Naive B cell (primary cell): ENCODE measurements around the gene AXIN2. TPM values are rescaled to one million over a fixed set of nuclear protein-coding genes. Genes with fewer than 3 reads are reported as not detected.

Experiments used
- ATAC-seq, 2 donors: fragments of 150-1000 bp; cut with Tn5 transposase; 2 replicates each; pipeline ENCODE4 v1.10.0; 2021; ENCODE audit warnings: low read depth in 2 of 2, mild to moderate bottlenecking in 2 of 2, moderate library complexity in 2 of 2
- DNase-seq: peaks from one replicate; pipeline ENCODE4 v3.0.0; 2022
- H3K27ac Mint-ChIP-seq, 6 donors: one replicate each; pipeline ENCODE4 v1.8.0; 2020 to 2022; ENCODE audit warnings: mild to moderate bottlenecking in 6 of 6, mixed read lengths in 6 of 6, moderate library complexity in 5 of 6, inconsistent platforms in 2 of 6
- H3K27me3 Mint-ChIP-seq, 3 donors: one replicate each; pipeline ENCODE4 v1.8.0; 2021 to 2022; ENCODE audit warnings: mixed read lengths in 3 of 3, mild to moderate bottlenecking in 1 of 3
- H3K36me3 Mint-ChIP-seq, 2 donors: one replicate each; pipeline ENCODE4 v1.8.0; 2020 to 2022; ENCODE audit warnings: mixed read lengths in 2 of 2, inconsistent platforms in 1 of 2, mild to moderate bottlenecking in 1 of 2
- H3K4me1 Mint-ChIP-seq, 3 donors: one replicate each; pipeline ENCODE4 v1.8.0; 2020 to 2022; ENCODE audit warnings: mixed read lengths in 3 of 3, inconsistent platforms in 1 of 3, mild to moderate bottlenecking in 1 of 3, moderate library complexity in 1 of 3
- H3K4me3 Mint-ChIP-seq, 8 donors: one replicate each; pipeline ENCODE4 v1.8.0; 2020 to 2022; ENCODE audit warnings: mild to moderate bottlenecking in 8 of 8, mixed read lengths in 8 of 8, moderate library complexity in 8 of 8, inconsistent platforms in 2 of 8
- H3K9me3 Mint-ChIP-seq, 7 donors: one replicate each; pipeline ENCODE4 v1.8.0; 2020 to 2022; ENCODE audit warnings: mixed read lengths in 7 of 7, mild to moderate bottlenecking in 5 of 7, inconsistent platforms in 2 of 7, moderate library complexity in 1 of 7
- polyA plus RNA-seq, 6 donors: library from polyadenylated mRNA; unstranded; fragments of 300-500 nt; fragmentation: Illumina TruSeq; gene quantifications; one replicate each; pipeline ENCODE4 v1.2.3, GENCODE V29; 2021; ENCODE audit warnings: low read depth in 6 of 6

Gene AXIN2
- polyA plus RNA-seq, 6 donors from 2014 or later: 0.08 to 4.7 (median 0.69) TPM; not detected in 3

- H3K27ac Mint-ChIP-seq: no peak overlapping the region
- H3K9me3 Mint-ChIP-seq: no peaks in the 10 kb centered on the region
- H3K36me3 Mint-ChIP-seq: no peaks in the 10 kb centered on the region
- no peak for DNase-seq
- no peak for ATAC-seq
- peaks cover 10 to 20% (median 11%) of the 10 kb centered on the region in 3 donors for H3K4me1 Mint-ChIP-seq
- peaks cover 0 to 35% (median 29%) of the 10 kb centered on the region in 3 donors for H3K27me3 Mint-ChIP-seq
- H3K4me3 Mint-ChIP-seq: peak overlapping the region in 2 of 8 donors; percentile 27 to 37
These were observed 31.8 kb upstream of the AXIN2 start for GRCh38 chr17:65593092-65593854.

GRCh38 chr17:65592125-65592965 lies 30.9 kb upstream of the AXIN2 start:
- H3K27me3 Mint-ChIP-seq: peaks cover 0 to 36% (median 29%) of the 10 kb centered on the region in 3 donors
- peaks cover 10 to 20% (median 11%) of the 10 kb centered on the region in 3 donors for H3K4me1 Mint-ChIP-seq
- H3K36me3 Mint-ChIP-seq: no peaks in the 10 kb centered on the region
- H3K9me3 Mint-ChIP-seq: no peaks in the 10 kb centered on the region
- no peak for ATAC-seq
- no peak for DNase-seq
- no peak overlapping the region for H3K4me3 Mint-ChIP-seq
- H3K27ac Mint-ChIP-seq: no peak overlapping the region

DNA sequence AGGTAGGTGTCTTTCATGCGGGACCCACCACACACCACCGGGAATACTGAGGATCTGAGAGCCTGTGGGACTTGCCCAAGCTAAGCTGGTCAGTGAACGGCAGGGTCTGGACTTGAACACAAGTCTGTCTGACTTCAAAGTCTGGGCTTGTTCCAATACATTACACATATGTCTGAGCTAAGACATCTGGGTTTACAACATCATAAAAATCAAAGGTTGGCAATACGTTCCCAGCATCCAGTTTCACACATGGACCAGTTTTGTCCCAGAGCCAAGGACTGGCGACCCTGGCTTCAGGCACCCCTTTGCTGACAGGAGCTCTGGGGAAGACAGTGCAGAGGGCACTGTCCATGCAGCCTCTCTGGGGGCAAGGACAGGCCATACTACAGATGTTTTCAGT lies 27.9 kb upstream of the AXIN2 start:
- DNase-seq (no peak), ATAC-seq (no peak)
- peaks cover 0 to 4% (median 0%) of the 10 kb centered on the region in 7 donors for H3K9me3 Mint-ChIP-seq
- no peaks in the 10 kb centered on the region for H3K36me3 Mint-ChIP-seq
- peaks cover 7 to 22% (median 10%) of the 10 kb centered on the region in 3 donors for H3K4me1 Mint-ChIP-seq
- H3K4me3 Mint-ChIP-seq: no peak overlapping the region
- H3K27ac Mint-ChIP-seq: no peak overlapping the region
- peaks cover 0 to 35% (median 32%) of the 10 kb centered on the region in 3 donors for H3K27me3 Mint-ChIP-seq

DNA sequence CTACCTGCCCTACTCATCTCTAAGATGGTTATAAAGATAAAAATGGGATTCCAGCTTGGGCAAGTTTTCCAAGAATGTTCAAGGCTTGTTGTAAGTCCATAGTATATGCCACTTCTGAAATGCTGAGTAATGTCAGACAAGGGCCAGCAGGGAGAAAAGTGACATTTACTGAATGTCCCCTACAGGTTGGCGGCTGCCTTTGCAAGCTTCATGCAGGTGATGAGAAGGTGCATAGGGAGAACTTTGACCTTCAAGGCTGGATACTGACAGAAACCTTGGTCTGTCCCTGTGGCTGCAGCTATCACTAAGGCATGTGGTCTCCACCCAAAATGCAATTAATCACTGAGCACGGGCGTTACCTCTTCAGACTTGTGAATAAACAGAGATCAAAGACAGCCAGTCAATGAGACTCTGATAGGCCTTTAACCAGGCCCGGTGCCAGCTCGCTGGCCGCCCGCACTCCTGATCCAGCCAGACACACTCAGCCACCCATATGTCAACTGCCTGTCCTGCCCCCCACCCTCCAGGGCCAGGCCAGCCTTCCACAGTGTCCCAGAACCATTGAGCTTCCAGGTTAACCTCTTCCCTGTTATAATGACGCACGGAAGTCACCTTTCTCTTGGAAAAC lies 26.8 kb upstream of the AXIN2 start:
- Mint-ChIP-seq H3K9me3 (peaks cover 0 to 4% (median 0%) of the 10 kb centered on the region in 7 donors), H3K4me1 (peaks cover 0 to 17% (median under 1%) of the 10 kb centered on the region in 3 donors), H3K27ac (no peak overlapping the region), H3K36me3 (no peaks in the 10 kb centered on the region), H3K4me3 (no peak overlapping the region), H3K27me3 (peaks cover 0 to 25% (median 25%) of the 10 kb centered on the region in 3 donors)
- ATAC-seq (no peak), DNase-seq (no peak)

DNA sequence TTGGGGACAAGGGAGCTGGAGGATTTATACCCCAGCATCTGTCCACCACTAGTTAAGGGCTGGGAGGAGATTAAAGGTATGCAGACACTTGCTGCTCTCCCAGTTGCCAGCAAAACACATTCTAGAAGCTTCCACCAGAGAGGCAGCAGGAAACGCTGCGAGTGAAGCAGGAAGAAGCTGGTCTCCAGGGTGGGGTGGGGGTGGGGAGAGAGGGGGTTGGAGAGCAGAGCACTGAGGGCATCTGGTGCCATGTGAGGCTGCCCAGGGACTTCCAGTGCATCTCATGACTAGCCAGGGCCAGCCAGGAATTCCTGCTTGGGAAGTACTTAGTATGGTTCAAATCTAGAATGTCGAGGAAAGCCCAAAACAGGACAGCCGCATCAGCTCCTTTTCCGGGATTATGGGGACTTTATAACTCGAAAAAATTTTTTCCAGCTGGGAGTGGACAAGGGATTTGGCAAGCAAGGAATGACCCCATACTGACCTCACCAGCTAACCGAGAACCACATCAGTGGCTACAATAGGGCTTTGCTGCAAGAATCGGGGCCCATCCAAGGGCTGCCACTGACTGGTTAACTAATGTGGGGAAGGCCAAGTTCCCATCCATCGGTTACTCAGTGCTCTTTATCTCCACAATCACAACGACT lies 26.2 kb upstream of the AXIN2 start:
- no peaks in the 10 kb centered on the region for H3K36me3 Mint-ChIP-seq
- H3K27me3 Mint-ChIP-seq: peaks cover 0 to 19% (median 18%) of the 10 kb centered on the region in 3 donors
- ATAC-seq (no peak), DNase-seq (no peak)
- no peak overlapping the region for H3K4me3 Mint-ChIP-seq
- H3K9me3 Mint-ChIP-seq: peaks cover 0 to 4% (median 0%) of the 10 kb centered on the region in 7 donors
- peak overlapping the region in 1 of 6 donors; percentile 18 for H3K27ac Mint-ChIP-seq
- H3K4me1 Mint-ChIP-seq: peaks cover 0 to 11% (median 0%) of the 10 kb centered on the region in 3 donors

DNA sequence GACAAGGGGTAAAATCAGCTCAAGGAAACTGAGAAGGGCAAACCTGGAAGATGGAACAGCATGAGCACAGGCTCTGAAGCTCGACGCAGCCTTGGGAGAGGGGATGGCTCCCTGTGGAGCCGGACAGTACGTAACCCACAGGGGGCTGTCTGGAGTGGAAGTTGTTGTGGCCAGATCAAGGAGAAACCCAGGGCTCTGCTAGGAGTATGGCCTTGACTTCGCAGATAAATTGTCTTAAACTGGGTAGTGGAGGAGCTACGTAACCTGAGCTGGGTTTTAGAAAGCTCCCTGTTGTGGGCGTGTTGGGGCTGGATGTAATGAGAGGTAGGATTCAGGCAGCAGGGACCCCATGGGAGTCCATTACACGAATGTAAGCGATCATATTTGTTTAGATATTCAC lies 25.5 kb upstream of the AXIN2 start:
- Mint-ChIP-seq H3K4me1 (peaks cover 0 to 11% (median 0%) of the 10 kb centered on the region in 3 donors), H3K36me3 (no peaks in the 10 kb centered on the region), H3K4me3 (no peak overlapping the region), H3K27ac (no peak overlapping the region), H3K27me3 (peaks cover 0 to 18% (median 15%) of the 10 kb centered on the region in 3 donors), H3K9me3 (peaks cover 0 to 4% (median 0%) of the 10 kb centered on the region in 7 donors)
- no peak for DNase-seq
- no peak for ATAC-seq

- ATAC-seq (no peak), DNase-seq (no peak)
- H3K4me3 Mint-ChIP-seq: no peak overlapping the region
- H3K4me1 Mint-ChIP-seq: peaks cover 0 to 16% (median 0%) of the 10 kb centered on the region in 3 donors
- no peak overlapping the region for H3K27ac Mint-ChIP-seq
- H3K9me3 Mint-ChIP-seq: peaks cover 0 to 4% (median 2%) of the 10 kb centered on the region in 7 donors
- peaks cover 0 to 18% (median 11%) of the 10 kb centered on the region in 3 donors for H3K27me3 Mint-ChIP-seq
- H3K36me3 Mint-ChIP-seq: no peaks in the 10 kb centered on the region
These were observed 23.4 kb upstream of the AXIN2 start for GRCh38 chr17:65584604-65585521.

DNA sequence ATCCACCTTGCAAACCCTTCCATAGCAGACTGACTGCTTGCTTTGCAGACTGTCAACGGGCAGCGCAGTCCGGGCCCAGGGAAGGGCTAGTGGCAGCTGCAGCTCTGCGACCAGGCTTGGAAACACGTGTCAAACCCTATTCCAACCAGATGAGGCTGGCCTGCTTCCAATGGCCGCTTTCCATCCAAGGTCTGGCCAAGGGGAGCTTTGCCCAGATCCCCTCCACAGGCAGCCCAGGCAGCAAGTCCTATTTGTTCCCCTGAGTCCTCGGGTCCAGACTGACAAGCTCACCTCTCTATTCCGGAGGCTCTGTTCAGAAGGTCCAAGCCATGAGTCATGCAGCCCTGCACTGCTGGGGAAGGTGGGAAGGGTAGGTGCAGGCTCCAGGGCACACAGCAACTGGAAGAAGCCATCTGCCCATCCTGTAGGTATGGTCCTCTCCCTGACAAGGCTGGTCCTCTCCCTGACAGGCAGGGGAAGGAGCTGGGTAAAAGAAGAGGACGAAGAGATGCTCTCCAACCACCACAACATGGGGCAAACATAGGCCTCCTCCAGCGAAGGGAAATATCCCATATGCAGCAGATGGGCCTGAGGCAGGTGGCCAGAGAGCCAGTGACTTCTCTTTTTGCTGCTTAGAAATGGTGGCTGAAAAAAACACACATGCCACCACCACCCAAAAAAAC lies 22.6 kb upstream of the AXIN2 start:
- H3K9me3 Mint-ChIP-seq: peaks cover 0 to 4% (median 2%) of the 10 kb centered on the region in 7 donors
- no peak for ATAC-seq
- H3K36me3 Mint-ChIP-seq: no peaks in the 10 kb centered on the region
- no peak for DNase-seq
- peaks cover 0 to 16% (median 0%) of the 10 kb centered on the region in 3 donors for H3K4me1 Mint-ChIP-seq
- no peak overlapping the region for H3K4me3 Mint-ChIP-seq
- H3K27ac Mint-ChIP-seq: no peak overlapping the region
- peaks cover 0 to 17% (median 11%) of the 10 kb centered on the region in 3 donors for H3K27me3 Mint-ChIP-seq

GRCh38 chr17:65576939-65577338 lies 15.5 kb upstream of the AXIN2 start:
- Mint-ChIP-seq H3K4me3 (no peak overlapping the region), H3K36me3 (no peaks in the 10 kb centered on the region), H3K9me3 (peaks cover 0 to 2% (median 0%) of the 10 kb centered on the region in 7 donors), H3K27ac (no peak overlapping the region), H3K4me1 (peaks cover 0 to 12% (median 2%) of the 10 kb centered on the region in 3 donors), H3K27me3 (peaks cover 3 to 12% (median 12%) of the 10 kb centered on the region in 3 donors)
- ATAC-seq (no peak), DNase-seq (no peak)

GRCh38 chr17:65573282-65573602 lies 11.8 kb upstream of the AXIN2 start:
- H3K9me3 Mint-ChIP-seq: peaks cover 0 to under 1% (median 0%) of the 10 kb centered on the region in 7 donors
- H3K27ac Mint-ChIP-seq: peak overlapping the region in 1 of 6 donors; percentile 53
- peaks cover 3 to 34% (median 17%) of the 10 kb centered on the region in 3 donors for H3K27me3 Mint-ChIP-seq
- no peak overlapping the region for H3K4me3 Mint-ChIP-seq
- ATAC-seq (no peak), DNase-seq (no peak)
- peaks cover 9 to 24% (median 10%) of the 10 kb centered on the region in 3 donors for H3K4me1 Mint-ChIP-seq
- H3K36me3 Mint-ChIP-seq: no peaks in the 10 kb centered on the region

DNA sequence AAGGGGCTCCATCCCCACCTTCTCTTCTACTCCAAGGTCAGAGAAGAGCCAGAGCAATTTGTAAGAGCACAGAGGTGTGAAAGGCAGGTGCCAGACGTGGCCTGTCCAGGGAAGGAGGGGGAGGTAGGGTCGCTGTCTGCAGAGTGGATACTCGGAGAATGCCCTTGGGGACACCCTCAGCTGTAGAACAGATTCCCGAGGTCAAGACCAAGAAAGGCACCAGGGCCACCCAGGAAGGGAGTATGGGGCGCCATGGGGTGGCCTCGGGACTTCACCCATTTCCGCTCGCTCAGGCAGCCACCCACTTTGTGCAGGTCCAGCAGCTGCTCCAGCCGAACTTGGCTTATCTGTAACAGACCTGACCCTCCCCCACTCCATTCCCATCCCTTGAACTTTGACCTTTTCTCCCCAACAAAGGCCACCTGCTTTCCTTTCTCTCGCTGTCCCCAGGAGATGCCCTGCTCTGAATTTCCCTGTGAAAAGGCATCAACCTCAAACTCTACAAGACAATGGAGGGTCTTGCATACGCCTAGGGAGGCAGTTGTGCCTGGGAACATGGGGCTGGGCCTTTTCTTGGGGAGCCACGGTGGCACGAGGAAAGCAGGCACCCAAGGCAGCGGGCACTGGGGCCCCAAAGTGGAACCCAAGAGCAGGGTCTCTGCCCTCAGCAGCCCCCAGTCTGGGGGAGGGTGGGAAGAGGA lies 11.3 kb upstream of the AXIN2 start:
- Mint-ChIP-seq H3K27me3 (peaks cover 3 to 38% (median 17%) of the 10 kb centered on the region in 3 donors), H3K4me3 (peak overlapping the region in 1 of 8 donors; percentile 54), H3K4me1 (peaks cover 9 to 25% (median 10%) of the 10 kb centered on the region in 3 donors), H3K9me3 (peaks cover 0 to 1% (median 0%) of the 10 kb centered on the region in 7 donors), H3K27ac (no peak overlapping the region), H3K36me3 (no peaks in the 10 kb centered on the region)
- DNase-seq: no peak
- ATAC-seq: no peak
